ENCODE results near the gene COG5.

COG5 gene

GRCh38 chr7:107321611-107322010 is 242.1 kb downstream of the COG5 start:
- no peak for DNase-seq

- no peak for DNase-seq
Measured at GRCh38 chr7:107319724-107320228, 243.9 kb downstream of the COG5 start.

- DNase-seq: no peak
Measured at GRCh38 chr7:107318523-107319160, 245.1 kb downstream of the COG5 start.

- no peak for DNase-seq
Measured at GRCh38 chr7:107315716-107316220, 248.0 kb downstream of the COG5 start.

- DNase-seq: no peak
Measured at GRCh38 chr7:107313355-107313754, 250.4 kb downstream of the COG5 start.

- no peak for DNase-seq
Measured at GRCh38 chr7:107312418-107312817, 251.3 kb downstream of the COG5 start.

GRCh38 chr7:107309296-107309695 is 254.4 kb downstream of the COG5 start:
- no peak for DNase-seq

GRCh38 chr7:107304636-107305035 is 259.1 kb downstream of the COG5 start:
- no peak for DNase-seq

- no peak for DNase-seq
Measured at GRCh38 chr7:107304063-107304462, 259.7 kb downstream of the COG5 start.

GRCh38 chr7:107302250-107302847 is 261.4 kb downstream of the COG5 start:
- no peak for DNase-seq

- DNase-seq: no peak
Measured at GRCh38 chr7:107294182-107294581, 269.5 kb downstream of the COG5 start.

GRCh38 chr7:107292591-107292990 is 271.1 kb downstream of the COG5 start:
- DNase-seq: no peak

GRCh38 chr7:107291434-107291833 is 272.3 kb downstream of the COG5 start:
- DNase-seq: no peak

GRCh38 chr7:107286751-107287621 is 276.7 kb downstream of the COG5 start:
- no peak for DNase-seq

GRCh38 chr7:107284911-107285479 is 278.7 kb downstream of the COG5 start:
- DNase-seq: no peak

GRCh38 chr7:107277331-107277730 is 286.4 kb downstream of the COG5 start:
- DNase-seq: no peak

- DNase-seq: no peak
Measured at GRCh38 chr7:107276220-107276827, 287.4 kb downstream of the COG5 start.

- no peak for DNase-seq
Measured at GRCh38 chr7:107274506-107274905, 289.2 kb downstream of the COG5 start.

- DNase-seq: no peak
Measured at GRCh38 chr7:107269790-107270189, 293.9 kb downstream of the COG5 start.

GRCh38 chr7:107268594-107268993 is 295.1 kb downstream of the COG5 start:
- DNase-seq: no peak

- DNase-seq: no peak
Measured at GRCh38 chr7:107267138-107267537, 296.6 kb downstream of the COG5 start.

GRCh38 chr7:107264723-107265122 is 299.0 kb downstream of the COG5 start:
- DNase-seq: no peak

GRCh38 chr7:107262857-107263256 is 300.9 kb downstream of the COG5 start:
- no peak for DNase-seq
